A204.1 (cell line): ENCODE measurements around the gene FST.

Experiments
- FAIRE-seq: peaks from 2 replicates; lab custom pipeline; 2012; peaks lifted over from hg19 to GRCh38; lab: Jason Lieb, UNC

The FST gene

DNA sequence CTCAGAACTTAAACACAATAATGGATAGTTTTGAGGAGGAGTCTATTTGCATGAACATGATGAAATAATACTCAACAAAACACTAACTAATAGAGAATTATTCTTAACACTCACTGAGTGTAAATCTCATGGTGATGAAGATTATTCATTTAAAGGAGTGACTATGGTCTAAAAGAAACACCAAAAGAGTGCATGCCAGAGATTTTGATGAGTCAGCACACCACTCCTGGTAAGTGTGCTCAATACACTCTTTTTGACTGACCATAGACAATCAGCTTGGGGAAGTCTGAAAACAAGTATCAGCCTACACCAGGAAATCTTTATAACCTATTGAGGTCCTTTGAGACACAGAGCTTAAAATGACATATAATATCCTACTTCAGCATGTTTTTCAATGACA, 6.8 kb upstream of the FST start:
- no peak for FAIRE-seq

DNA sequence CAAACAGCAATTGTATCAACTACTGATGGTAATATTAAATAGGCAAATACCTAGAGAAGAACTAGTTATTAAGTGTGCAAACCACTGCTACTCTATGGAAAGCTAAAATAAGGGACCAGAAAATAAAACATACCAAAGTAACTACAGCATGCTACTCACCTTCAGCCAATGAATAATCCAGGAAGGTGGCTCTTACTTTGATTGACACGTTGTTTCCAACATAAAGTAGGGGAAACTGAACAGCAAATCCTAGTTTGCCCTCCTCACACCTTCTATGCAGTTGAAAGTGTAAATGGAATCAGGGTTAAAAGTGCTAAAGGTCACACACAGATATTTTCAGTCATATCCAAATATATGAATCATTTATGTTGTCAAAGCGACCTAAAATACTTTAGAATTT, 5.1 kb upstream of the FST start:
- no peak for FAIRE-seq

DNA sequence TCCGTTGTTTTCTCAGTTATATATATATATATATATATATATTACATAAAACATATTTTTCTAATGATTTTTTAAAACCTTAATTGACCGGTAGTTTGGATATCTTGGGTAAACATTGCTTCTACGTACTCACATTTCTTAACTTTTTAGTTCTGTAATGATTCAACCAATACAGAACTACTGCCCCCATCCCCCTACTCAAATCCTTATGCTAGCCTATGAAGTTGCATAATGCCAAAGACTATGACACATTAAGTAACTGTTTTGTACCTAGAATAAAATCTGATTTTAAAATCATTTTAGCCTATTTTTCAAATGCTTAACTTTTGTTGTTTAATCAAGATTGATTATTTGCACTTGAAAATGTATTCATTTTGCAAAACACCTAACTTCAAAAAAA, 4.4 kb upstream of the FST start:
- FAIRE-seq, result no peak

DNA sequence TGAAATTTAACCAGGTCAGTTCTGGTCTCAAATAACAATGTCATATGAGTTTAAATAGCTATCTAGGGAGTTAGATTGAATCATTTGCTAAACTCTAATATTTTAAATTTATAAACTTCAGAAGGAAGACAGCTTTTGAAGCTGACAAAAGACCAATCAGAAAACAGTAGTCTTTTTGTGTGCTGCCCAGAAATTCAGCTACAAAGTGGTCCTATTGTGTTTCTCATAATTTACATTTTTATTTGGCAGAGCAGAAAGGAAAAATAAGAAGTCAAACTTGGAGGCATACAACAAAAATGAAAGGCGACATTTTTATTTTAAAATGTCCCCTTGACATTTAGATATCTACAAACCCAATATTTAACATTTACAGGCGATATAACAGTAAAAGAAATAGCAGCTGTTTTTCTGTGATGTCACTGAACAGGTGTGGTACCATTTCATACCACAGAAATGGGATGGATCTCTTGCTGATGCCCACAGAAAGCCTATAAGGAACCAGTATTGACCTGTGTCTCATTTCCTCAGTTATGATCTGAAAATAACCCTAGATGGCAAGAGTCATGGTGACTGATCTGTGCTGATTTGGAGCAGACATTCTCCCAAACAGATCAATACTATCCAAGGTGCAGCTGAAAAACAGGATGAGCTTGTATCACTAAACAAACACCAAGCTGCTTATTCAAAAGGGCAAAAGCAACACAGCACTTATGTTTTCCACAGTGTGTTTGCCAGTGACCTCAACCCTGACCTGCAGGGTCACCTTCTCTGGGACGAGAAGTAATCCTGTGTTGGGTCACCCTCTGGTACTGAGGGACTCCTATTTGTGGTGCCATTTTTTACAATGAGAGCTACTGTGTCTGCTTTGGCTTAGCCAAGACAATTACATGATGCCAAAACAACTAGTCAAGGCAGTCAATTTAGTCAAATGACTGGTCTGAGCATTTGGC, 3.6 kb upstream of the FST start:
- no peak for FAIRE-seq

DNA sequence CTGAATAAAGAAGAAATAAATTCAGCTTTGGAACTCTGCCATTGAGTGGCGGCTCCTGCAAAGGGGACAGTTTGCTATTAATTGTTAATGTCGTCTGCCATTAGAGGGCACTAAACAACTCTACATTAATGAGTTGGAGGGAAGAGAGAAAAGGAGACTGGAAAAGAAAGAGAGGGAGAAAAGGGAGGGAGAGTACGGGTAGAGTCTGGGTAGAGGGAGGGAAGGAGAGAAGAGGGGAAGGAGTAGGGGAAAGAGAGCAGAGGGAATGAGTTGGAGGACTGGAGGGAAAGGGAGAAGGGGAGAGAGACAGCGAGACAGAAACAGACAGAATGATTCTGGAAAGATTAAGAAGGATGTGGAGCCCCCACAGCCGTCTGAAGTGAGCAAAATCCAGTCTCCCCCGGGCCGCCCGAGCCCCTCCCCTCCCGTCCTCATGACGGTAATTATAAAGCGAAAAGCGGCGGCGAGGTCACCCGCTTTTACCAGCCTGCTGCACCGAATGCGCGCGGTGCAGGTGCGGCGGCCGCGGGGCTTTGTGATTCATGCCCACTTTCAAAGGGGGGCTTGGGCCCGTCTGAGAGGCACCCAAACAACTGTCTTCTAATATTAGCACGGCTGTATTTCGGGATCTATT, 1.9 kb upstream of the FST start:
- FAIRE-seq, result no peak

DNA sequence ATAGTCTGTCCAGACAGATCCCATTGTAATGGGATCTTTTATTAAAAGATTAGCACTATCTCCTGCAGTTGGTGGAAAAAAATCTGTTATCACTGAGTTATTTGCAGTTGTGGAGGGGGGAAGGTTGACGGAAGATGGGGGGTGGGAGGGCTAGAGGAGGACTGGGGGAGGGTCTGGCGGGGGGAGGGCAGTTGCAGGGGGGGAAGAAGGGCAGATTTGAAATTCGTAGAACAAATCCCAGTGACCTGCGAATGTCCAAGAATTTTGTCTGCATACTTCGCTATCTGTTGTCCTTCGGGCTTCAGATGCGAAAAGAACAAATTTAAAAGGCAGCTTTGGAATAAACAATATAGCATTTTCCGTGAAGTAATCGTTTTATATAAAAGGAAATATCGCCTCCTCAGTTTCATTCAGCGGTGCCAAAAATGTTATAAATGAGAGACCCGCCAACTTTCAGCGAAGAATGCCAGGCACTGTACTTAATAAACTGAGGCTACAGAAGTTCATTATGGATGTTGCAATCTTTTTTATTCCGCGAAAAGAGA, 1.3 kb upstream of the FST start:
- FAIRE-seq, result no peak

DNA sequence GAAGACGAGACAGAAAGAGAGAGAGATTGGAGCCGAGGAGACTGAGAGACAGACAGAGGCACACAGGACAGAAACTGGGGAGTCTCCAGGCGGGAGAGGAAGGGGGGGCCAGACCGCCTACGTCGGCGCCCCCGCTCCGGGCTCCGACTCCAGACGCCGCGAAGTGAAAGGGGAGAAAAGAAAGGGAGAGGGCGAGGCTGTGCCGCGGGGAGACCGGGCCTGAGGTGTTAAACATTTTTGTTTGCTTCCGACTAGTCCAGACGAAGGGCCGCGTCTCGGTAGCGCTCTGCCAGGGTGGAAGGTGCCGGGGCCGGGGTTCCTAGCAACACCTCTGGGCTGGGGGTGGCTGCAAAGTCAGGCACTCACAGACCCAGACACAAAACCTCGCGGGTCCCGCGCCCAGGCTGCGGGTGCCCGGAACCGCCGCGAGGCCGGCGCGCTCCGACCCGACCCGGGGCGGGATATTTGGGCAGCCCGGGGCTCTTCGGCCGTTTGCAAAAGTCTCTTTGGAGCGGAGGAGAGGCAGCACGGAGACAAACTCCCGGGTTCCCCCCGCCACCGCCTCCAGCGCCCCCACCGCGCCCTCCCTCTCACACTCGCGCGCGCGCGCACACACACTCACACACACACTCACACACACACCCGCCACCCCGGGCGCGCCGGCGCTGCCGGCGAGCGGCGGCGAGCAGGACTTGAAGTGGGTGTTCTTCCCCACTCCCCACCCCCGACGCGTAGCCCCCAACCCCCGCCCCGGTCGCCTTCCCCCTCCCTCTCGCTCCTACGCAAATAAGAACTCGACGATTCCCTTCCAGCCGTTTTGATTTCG, 626 bp upstream of the FST start:
- no peak for FAIRE-seq

DNA sequence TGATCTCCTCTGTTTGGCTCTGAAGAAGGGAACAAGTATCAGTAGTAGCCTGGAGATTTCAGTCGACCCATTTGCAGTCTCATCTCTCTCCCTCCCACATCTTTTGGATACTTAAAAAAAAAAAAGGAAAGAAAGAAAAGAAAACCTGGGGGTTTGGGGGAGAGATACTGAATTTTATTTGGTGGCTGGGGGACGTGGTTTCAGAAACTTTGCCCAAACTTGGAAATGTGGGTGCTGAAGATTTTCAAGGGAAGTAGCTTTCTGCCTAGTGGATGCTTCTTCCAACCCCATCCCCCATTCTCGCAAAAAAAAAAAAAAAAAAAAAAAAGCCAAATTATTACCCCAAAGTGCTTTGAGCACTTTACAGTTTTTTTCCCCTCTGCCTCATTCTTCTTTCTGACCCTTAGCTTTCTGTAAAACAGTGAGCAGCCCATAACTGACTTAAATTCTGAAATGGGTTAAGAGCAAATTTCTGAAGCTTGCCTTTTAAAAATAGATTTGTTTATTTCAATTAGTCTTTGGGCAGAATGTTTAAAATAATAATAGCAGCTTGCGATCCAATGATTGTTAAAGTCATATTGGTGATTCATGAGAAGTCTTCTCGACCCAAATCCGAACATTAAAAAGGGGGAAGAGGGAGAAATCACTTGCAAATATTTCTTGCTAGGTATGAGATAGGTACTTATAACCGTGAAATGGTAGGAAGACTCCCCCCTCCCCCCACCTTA, 894 bp downstream of the FST start:
- FAIRE-seq, result no peak

DNA sequence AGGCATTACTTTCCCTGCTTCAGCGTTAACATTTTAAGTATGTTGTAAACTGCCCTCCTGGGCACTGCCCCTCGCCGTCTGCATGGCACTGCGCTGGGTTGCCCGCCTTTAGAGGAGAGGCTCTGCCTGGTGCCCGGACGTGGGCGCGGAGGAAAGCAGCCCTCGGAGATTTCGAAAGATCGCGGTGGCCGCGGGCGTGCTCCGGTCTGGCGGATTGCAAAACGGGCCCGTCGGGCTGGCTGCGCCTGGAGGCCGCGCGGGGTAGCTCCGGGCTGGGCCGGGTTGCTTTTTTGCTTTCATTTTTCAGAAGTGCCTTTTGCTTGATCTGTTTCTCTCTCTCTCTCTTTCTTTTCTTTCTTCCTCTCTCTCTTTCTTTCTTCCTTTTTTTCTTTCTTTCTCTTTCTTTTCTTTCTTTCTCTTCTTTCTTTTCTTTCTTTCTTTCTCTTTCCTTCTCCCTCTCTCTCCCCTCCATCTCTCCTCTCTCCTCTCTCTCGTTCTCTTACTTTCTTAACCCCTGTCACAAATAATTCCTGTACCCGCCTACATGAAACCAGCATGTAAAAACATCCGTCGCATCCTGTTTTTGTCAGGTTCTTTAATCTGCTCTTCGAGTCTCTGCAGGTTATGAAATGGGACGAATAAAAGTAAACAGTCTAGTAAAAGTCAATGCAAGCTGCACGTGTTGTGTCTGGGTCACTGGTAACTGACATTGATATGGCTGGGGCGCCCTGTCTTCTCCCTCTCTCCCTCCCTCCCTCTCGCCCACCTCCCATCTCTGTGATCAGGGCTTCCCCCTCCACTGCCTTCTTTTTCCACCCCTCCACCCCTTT, 1.7 kb downstream of the FST start:
- FAIRE-seq, result no peak

DNA sequence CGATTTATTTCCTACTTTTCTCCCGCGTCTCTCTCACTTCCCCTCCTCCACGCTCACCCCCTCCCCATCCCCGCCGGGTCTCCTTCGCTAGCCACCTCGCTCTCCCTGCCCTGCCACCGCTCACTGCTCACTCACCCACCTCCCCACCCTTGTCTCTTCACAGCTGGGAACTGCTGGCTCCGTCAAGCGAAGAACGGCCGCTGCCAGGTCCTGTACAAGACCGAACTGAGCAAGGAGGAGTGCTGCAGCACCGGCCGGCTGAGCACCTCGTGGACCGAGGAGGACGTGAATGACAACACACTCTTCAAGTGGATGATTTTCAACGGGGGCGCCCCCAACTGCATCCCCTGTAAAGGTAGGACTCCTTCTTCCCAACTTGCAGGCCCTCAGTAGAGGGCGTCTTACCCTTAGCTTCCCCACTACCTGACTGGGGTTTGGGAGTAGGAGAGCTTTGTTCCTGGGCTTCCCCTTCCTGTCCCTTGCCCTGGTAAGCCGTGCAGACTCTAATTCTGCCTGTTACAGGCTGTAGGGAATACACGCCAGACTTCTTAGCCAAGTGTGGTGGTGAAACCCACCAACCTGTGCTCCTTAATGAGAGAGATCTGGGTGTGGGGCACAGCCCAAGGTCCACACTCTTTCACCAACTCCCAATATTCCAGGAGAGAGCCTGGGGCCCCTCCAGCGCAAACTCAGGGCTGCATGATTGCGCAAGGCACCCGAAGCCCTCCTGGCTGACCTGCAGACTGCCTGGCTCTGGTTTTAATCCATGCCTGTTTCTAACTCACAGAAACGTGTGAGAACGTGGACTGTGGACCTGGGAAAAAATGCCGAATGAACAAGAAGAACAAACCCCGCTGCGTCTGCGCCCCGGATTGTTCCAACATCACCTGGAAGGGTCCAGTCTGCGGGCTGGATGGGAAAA, 2.5 kb downstream of the FST start:
- FAIRE-seq, result no peak

DNA sequence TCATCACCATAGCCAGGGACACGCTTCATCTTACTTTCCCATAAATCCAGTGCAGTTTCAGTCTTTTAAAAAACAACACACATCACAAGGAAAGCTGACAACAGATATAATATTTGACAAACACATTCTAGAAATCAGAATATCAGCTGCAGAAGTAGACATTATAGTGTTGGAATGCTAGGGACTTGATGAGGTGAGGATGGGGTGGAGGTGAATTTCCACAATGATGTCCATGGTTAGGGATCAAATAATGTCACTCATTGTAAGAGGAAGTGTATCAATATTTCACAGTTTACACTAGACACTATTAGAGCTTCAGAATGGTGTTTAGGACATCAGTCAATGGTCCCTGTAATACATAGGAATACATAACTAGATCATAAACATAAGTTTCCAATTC, 7.0 kb downstream of the FST start:
- no peak for FAIRE-seq

DNA sequence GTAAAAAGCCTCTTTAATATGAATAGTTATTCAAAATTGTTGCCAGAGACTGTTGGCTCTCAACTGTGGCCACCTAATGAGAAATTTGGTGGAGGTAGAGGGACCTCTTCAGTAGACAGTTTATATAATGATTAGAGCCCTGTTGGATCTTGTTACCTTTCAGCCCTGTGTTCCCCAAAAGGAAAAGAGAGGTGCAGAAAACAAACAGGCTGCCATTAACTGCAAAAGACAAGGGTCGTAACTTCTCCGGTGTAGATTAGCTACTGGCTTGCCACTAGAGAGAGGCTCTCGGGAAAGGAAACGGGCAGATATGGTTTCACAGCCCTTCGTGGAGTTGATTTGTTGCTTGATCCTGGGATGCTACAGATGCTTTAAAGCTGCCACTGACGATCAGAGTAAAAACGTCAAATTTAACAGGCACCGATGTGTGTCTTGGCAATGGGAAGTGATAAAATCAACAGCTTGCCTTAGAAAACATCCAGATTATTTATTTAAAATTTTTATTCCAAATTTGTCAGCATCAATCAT, 7.8 kb downstream of the FST start:
- no peak for FAIRE-seq

DNA sequence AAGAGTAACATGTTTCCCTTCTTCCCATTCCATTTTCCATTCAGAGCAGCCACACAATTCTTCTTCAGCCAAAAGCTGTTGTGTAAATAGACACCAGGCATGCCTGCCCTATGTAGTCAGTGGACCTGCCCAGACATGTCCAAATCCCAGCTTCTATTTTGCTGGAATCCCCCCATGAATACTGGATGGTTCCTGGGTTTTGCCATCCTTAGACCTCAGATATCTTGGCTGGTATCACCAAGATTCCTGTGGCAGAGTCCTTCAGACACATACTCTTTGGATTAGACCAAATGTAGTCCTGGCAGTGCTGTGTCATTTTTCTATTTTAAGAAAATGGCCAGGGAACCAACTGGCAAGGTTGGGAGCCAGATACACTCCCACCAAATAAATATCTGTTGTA, 10.3 kb downstream of the FST start:
- no peak for FAIRE-seq

DNA sequence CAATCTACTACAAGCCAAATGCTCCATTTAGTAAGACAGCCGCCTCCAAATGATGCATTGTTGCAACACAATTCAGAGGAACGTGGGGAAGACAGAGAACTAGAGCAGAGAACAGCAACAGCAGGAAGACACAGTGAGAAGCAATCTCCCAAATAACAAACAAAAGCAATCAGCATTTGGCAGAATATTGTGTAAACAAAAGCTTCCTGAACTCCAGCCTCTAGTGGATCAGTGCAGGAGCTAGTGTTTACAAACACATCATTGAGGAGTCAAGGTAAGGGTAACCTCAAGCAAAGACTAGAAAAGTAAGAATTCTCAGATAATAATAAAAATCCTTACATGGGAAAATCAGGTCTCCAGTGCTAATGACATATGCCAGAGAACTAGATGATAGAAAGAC, 20.6 kb downstream of the FST start:
- FAIRE-seq, result no peak

DNA sequence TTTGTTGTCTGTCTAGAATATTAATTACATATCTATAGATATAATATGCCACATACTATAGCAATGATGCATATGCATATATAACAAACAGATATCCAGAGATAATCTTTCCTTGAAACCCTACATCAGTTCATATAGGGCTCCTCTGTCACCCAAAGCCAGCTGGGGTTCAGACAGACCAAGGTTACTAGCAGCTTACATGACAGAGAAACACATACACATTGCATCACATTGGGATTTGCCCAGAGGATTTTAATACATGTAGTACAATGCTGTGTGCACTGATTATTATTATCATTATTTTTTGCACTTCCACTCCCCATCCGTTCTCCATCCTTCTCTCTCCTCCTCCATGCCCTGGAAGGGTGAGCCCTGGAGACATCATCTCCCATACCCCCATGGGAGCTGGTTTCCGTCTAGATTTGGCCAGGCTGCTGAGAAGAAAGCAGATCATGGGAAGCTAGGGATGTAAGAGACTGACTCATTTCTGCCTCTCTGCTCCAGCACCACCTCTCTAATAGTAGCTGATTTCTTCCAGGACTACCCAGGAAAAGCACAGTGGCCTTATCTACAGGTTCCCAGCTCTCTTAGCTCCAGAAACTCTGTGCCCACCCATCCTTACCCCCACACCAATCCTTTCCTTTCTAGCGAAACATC, 23.3 kb downstream of the FST start:
- FAIRE-seq, result no peak

DNA sequence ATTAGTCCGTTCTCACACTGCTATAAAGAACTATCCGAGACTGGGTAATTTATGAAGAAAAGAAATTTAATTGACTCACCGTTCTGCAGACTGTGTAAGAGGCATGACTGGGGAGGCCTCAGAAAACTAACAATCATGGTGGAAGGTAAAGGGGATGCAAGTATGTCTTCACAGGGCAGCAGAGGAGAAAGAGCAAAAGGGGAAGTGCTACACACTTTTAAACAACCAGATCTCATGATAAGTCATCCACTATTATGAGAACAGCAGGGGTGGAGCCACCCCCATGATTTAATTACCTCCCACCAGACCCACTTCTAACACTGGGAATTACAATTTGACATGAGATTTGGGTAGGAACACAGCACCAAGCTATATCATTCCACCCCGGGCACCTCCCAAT, 26.6 kb downstream of the FST start:
- FAIRE-seq, result no peak

DNA sequence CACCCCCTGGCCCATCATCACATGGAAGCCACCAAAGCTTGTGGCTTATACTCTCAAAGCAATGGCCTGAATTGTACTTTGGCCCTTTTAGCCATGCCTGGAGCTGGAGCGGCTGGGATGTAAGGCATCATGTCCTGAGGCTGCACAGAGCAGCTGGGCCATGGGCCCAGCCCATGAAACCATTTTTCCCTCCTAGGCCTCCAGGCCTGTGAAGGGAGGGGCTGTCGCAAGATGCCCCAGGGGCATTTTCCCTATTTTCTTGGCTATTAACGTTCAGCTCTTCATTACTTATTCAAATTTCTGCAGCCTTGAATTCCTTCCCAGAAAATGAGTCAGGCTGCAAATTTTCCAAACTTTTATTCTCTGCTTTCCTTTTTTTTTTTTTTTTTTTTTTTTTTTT, 27.7 kb downstream of the FST start:
- no peak for FAIRE-seq

DNA sequence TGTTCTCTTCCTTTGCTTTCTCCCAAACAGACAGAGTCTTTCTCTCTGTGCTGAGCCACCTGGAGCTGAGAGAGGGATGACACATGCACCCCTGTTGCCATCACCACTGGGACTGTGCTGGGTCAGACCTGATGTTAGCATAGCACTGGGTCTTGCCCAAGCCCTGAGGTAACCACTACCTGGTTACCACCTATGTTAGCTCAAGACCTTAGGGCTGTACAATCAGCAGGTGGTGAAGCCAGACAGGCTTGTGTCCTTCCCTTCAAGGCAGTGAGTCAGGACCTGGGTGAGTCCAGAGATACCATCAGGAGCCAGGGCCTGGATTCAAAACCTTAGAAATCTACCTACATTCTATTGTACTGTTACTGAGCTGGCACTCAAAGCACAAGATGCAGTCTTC, 32.1 kb downstream of the FST start:
- no peak for FAIRE-seq

DNA sequence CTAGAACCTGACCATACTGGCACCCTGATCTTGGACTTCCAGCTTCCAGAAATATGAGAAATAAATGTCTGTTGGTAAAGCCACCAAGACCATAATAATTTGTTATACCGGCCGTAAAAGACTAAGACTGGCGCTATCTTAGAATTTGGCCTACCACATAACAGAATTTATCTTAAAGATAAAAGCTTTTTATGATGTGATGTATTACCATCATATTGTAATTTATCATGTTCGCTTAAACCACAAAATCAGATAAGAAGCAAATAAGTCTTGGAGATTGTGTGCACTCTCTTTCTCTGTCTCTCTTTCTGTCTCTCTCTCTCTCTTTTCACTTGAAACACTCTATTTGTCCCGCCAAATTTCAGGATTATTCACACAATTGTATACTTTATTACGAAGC, 35.6 kb downstream of the FST start:
- no peak for FAIRE-seq
